NCI-H774 (cell line): ENCODE results near the gene SCAMP1.
"Not testable (repeated sequence)": the region's sequence is repeated elsewhere in the genome, so short reads cannot be mapped to it uniquely, and the experiment has no call there.

Experiments used
- DNase-seq: peaks from one replicate; lab custom pipeline; 2025; lab: John Stamatoyannopoulos, UW

The SCAMP1 gene, protein sequence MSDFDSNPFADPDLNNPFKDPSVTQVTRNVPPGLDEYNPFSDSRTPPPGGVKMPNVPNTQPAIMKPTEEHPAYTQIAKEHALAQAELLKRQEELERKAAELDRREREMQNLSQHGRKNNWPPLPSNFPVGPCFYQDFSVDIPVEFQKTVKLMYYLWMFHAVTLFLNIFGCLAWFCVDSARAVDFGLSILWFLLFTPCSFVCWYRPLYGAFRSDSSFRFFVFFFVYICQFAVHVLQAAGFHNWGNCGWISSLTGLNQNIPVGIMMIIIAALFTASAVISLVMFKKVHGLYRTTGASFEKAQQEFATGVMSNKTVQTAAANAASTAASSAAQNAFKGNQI

DNA sequence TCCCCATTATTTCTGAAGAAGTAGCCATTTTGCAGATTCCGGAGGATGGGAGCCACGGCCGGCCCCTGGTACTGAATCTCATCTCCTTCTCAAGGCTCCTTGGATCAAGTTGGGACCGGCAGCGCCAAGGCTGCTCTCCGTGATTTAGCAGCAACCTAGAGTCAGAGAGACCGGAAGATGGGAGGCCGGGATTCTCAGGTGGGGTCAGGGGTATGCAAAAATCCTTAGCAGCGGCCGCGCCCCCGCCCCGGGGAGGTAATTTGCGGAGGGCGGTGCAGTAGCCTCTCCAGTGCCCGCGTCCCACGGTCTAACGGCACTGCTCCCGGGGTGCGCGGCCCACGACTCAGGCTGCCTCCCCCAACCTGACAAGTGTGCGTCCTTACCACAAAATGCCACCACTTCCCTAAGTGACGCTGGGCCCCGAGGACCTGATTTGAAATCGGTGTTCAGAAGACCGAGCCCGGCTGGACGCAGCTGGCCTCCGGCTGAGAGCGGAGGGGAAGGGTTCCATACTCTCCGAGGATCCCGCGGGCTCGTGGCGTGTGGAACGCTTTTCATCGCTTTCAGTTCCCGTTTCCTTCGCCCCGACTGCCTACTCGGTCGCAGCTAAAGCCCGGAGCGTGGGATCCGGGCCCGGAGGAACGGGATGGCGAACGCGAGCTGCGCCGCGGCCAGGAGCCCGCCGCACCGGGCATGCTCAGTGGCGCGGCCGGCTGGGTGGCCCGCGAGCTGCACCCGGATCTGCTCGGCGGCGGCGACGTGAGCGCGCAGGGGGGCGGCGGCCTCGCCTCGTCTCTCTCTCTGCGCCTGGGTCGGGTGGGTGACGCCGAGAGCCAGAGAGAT is at the start of gene SCAMP1:
Gene SCAMP1, plus strand, starts transcription at position 787 of the 843 bp plus-strand sequence. Its CDS starts 55 bp downstream, at position 842.
- peak; percentile 94 for DNase-seq

DNA sequence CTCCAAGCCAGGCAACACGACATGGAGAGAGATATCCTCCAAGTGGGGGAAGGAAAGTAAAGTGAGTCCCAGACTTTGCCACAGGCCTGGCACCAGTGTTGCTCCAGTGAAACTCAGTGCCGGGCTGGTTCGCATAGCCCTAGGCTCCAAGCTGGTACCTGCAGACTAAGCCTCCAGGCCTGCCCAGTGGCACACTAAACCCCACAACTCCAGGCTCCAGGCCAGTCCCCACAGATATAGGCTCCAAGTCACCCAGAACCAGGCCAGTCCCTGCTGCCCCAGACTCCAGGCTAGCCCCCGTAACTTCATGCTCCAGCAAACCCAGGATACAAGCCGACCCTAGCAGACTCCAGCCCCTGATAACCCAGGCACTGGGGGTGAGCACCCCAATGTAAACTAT is 42.9 kb upstream of the SCAMP1 start:
- no peak for DNase-seq

DNA sequence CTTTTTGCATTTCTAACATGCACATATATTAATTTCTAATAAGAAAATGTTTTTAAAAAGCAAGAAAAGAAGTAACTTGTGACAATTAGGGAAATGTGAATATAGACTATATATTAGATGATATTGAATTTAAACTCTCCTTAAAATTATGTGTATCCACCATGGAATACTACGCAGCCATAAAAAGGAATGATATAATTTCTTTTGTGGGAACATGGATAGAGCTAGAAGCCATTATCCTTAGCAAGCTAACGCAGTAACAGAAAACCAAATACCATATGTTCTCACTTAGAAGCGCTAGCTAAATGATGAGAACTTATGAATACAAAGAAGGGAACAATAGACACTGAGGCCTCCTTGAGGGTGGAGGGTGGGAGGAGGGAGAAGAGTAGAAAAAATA is 42.1 kb upstream of the SCAMP1 start:
- no peak for DNase-seq

DNA sequence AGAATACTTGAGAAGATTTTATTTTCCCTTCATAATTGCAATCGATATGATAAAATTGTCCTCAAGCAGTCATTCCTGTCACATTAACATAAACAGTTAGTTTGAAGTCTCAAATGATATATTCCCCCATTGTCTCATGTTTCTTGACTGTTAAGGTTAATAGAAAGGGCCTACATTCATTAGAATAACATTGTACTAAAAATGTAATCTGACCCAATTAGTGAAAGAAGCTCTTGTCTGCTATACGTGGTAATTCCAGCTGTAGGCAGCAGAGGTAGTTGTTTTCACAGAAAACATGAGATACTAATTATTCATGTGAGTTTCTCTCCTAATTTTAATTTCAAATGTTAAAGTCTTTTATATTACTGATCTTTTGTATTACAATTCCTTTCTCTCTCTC is 40.0 kb upstream of the SCAMP1 start:
- peak; percentile 22 for DNase-seq

DNA sequence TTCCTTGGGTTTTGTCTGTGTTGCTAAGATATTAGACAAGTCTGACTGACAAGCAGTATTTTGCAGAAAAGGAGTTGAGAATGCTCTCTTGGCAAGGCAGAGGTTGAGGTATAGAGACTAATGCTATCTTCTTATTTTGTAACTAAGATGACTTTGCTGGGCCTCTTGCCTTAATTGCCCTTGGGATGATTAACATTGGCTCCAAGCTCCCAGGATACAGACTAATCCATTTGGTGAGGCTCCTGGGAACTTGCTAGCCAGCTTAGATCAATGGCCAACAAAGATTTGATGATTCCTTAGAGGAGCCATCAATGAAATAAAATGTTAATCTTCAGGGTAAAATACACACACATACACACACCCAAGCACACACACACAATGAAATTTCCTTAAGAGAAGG is 37.2 kb upstream of the SCAMP1 start:
- DNase-seq: no peak

DNA sequence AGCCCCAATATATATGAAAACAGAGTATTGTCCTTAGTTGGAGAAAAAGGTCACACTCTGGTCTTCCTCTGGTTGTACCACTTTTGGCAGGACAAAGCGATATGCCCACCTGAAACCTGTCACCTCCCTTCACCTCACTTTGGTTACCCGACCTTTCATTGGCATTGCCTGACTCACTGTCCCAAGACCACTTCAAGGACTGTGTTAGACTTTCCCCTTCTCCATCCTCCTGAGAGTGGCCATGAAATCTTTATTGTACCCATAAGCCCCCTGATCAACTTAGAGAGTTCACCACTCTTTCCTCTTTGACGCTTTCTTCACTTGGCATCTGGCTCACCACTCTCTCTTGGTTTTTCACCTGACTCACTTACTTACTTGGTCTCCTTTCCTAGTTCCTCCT is 33.5 kb upstream of the SCAMP1 start:
- DNase-seq: no peak

DNA sequence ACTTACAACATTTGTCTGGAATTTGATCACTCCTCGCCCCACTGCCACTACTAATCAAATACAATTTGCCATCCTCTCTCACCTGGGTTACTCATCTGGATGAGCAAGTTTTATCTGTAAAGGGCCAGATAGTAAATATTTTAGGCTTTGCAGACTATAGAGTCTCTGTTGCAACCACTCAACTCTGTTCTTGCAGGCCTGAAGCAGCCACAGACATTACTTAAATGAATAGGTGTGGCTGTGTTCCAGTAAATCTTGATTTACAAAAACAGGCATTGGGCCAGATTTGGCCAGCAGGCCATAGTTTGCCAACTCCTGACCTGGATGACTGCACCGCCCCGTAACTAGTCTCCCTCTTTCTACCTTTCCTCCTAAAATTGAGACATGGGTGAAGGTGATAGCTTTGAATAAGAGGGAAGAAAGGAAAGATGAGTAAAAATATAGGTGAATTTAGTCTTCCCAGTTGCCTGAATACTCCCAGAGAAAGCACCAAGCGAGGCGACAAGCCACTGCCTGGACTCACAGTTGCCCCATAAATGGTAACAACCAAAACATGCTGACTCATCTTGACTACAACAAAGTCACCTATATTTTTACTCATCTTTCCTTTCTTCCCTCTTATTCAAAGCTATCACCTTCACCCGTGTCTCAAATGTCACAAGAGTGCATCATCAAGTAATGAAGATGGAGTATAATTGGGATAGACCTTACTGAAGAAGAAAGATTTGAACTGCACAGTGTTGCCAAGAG is 32.5 kb upstream of the SCAMP1 start:
- no peak for DNase-seq

DNA sequence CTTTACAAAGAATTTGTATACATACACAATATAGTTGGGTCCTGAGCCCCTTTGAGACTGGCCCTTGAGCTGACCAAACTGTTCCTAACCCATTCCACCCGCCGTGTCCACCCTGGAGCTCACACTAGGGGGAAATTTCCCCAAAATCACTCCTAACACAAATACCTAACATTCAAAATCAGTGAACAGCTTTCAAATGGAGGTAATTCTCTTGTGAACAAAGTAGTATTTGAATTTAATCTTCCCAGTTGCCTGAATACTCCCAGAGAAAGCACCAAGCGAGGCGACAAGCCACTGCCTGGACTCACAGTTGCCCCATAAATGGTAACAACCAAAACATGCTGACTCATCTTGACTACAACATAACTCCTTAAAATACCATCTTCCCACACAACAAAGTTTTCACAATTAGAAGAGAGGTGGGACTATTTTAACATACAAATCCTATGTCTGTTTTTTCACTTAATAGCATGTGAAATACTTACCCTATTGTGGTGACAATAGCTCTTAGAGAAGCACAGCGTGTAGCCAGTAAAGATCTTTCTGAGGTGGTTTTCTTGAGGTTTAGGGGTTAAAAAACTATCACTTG is 31.7 kb upstream of the SCAMP1 start:
- no peak for DNase-seq

DNA sequence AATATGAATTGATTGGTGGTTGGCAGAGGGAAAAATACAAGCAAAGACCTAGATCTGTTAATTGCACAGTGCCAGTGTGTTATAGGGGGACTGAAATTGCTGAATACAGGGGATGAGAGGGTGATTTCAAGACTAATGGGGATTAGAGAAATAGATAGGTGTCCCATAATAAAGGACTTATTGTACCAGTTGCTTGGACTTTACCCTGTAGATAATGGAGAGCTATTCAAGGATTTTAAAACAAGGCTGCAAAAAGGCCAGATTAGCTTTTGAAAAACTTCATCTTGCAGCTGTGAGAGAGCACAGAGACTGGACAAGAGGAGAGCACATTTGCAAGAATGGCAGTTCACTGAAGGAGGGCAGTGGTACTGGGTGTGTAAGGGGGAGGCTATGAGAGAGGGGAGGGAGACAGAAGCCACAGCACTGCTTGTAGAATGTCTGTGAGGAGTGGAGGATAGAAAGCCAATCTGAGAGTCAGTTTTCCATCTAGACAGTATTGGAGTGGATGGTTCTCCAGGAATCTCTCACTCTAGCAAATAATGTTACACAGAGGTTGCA is 28.8 kb upstream of the SCAMP1 start:
- DNase-seq: no peak

DNA sequence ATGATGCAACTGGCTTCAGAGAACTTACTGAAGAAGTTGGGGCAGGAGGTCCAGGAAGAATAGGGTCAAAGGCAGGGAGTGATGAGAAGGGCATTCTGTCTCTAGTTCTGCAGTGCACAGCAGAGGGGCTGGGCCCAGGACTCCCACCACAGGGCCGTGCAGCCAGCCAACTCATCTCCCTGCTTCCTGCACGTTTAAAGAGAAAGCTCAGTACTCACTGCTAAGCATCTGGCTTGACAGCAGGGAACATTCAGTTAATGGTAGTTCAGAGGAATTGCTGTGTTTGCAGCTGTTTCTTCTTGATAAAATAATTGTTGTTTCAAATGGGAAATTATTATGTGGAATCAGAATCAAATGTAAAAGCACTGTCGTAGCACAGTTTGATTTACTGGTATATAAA is 25.6 kb upstream of the SCAMP1 start:
- DNase-seq: no peak

DNA sequence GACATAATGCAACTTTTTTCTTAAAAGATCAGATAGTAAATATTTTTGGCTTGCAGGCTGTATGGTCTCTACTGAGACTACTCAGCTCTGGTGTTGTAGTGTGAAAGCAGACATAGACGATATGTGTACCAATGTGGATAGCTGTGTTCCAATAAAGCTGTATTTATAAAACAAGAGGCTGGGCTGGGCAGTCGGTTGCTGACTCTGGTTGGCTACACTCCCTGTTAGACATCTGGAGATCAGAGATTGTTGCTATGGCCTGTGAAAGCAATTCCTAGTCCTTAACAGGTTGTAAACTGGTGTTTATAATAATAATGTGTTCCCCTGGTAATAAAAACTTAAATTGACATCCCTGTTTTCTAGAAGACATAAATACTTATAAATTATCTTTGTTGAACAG is 24.4 kb upstream of the SCAMP1 start:
- no peak for DNase-seq

DNA sequence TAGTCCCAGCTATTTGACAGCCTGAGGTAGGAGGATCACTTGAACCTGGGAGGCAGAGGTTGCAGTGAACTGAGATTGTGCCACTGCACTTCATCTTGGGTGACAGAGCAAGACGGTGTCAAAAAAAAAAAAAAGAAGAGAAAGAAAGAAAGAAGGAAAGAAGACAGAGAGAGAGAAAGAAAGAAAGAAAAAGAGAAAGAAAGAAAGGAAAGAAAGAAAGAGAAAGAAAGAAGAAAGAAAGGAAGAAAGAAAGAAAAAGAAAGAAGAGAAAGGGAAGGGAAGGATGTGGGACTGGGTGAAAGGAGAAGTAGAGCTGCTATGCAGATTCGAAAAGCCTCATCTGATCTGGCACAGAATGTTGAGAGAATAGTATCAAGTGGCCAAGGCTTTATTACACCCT is 23.7 kb upstream of the SCAMP1 start:
- no peak for DNase-seq

DNA sequence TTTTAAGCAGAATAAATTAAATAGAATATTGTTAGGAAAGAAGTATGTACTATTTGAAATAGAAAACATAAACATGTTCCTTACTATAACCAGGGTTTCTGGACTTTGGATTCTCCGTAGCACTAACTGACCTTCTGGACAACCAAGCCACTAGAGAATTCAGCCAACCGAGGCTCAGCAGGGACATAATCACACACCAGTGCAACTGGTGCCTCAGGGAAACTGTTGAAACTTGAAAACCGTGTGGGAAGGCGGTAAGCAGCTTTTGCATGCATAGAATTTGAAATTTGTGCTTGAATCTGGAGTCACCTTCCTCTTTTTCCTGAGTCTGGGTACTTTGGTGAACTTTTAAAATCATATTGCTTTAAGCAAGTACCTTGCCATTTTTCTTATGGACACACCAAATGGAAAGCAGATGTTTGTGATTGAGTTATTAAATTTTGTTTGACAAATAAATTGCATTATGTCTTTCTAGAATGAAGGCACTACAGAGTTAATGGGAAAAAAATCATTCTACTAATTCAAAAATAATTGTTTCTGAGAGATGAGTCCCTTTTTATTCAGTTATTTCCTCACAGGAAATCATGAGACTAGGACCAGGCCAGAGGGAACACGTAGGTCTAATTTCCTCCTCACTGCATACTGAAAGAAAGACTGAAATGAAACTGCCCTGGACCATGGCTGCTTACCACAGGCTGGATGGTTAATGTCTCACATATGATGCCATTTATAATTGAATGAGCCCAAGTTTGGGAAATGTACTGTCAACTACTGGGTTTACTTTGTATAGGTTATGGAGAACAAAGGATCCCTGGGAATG is 20.6 kb upstream of the SCAMP1 start:
- DNase-seq: no peak

DNA sequence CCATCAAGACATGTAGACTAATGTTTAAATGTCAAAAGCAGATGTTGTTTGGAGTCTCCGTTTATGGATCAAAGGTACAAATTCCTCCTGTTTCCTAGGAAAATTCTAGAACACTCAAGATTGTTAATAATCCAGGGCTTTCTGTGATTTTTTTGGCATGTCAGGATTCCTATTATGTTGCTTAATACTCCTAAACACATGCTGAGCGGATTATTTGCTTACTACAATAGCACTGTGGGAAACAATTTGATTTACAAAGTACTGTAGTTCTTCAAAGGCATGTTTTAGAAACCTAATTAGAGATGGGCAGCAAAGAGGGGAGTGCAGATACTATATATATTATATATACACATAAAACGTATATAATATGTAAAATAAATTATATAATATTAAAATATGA is 19.0 kb upstream of the SCAMP1 start:
- no peak for DNase-seq

DNA sequence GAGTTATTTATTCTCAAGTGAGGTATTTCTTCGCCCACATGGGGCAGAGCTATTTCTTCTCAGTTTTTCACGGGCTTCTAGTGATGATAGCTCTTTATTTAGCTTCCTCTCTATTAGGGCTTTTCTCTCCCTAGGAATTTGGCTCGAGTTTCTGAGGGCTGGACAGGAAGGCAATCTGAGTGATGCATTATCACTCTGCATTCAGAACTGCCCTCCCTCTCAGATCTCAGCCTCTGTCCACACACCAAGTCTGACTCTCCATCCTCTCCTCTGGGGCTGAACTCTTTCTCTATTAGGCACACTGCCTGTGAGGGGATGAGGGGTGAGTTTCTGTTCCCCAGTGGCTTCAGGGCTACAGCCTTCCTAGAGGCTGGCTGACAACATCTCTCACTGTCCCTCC is 14.9 kb upstream of the SCAMP1 start:
- DNase-seq: no peak

DNA sequence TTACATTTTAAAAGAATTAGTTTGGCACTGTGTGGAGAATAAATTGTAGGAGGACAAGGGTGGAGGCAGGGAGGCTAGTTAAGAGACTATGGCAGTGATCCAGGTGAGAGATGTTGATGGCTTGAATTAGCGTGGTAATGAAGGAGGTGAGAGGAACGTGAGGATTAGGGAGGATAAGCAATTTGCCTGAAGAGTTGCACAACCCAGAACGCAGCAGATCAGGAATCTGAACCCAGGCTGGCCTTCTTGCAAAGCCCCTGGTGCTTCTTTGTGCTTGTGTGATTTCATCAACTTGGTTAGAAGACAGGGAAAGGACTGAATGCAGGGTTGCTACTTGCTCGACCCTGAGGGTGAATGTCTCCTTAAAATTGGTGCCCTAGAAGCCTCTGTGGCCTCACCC is 6.9 kb upstream of the SCAMP1 start:
- no peak for DNase-seq

DNA sequence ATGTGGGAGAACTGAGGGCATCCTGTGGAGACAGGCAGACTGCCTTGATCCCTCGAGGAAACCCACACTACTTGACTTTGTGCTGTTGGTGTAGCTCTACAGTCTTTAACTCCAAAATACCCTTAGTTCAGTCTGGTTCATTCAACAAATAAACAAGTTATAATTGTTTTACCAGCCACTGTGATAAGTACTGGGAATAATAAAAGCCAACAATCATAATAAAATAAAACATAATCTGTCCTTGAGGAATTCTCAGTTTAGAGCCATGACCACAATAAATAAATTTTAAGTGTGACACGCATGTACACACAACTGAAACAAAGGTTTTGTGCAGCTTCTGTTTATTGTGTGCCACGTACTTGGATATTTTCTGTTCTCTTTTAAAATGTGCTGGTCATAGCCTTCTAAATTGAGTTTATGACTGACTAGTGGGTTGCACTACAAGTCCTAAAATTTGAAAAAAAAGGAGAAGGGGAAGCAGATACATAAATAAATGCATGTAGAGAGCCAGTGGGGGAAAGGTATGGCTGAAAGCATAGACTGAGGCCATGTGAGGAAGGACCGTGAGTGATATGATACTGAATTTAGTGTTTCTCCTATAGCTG is 6.2 kb upstream of the SCAMP1 start:
- no peak for DNase-seq

DNA sequence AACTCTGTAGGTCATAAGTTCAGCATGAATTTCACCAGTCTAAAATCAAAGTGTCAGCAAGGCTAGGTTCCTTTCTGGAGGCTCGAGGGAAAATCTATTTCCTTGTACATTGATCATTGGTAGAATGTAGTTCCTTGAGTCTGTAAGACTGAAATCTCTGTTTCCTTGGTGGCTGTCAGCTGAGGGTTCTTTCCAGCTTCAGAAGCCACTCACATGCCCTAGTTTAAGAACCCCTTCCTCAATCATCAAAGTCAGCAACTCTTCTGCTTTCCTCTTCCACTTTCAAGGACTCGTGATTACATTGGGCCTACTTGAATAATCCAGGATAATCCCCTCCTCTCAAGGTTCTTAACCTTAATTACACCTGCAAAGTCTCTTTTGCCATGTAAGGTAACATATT is 4.9 kb upstream of the SCAMP1 start:
- DNase-seq: no peak

DNA sequence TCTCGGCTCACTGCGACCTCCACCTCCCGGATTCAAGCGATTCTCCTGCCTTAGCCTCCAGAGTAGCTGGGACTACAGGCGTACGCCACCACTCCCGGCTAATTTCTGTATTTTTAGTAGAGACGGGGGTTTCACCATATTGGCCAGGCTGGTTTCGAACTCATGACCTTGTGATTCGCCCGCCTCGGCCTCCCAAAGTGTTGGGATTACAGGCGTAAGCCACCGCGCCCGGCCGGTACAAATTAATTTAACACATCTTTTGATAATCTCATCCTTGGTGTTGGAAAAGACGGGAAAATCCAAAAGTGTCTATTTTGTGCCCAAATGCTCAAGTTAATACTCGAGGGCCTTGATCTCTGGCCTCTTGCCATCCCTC is 974 bp upstream of the SCAMP1 start:
- DNase-seq: not testable (repeated sequence)

DNA sequence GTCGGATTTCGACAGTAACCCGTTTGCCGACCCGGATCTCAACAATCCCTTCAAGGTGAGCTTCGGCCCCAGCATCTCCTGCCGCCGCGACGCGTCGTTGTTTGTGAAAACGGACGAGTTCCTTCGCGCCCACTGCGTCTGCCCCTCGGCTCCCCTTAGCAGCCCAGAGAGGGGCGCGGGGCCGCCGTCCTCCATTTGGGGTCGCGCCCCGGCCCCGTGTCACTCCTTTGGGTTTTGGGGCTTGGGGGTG is 182 bp downstream of the SCAMP1 start:
- no peak for DNase-seq
